Smooth muscle cell (in vitro differentiated cells): ENCODE measurements around the gene AKAP12. TPM values are rescaled to one million over a fixed set of nuclear protein-coding genes. Genes with fewer than 3 reads are reported as not detected.
"Not testable (repeated sequence)": the region's sequence is repeated elsewhere in the genome, so short reads cannot be mapped to it uniquely, and the experiment has no call there.

ENCODE experiments used
- DNase-seq: peaks from one replicate; lab custom pipeline; 2025; ENCODE audit not compliant: unreplicated experiment; lab: John Stamatoyannopoulos, UW
- H2AFZ ChIP-seq: fragments of 200-600 bp; sonication (generic); 2 replicates; pipeline ENCODE4 v1.6.0; 2016; ENCODE audit warnings: antibody characterized with exemption, low read depth, mild to moderate bottlenecking
- H3F3A ChIP-seq: fragments of 200-600 bp; sonication (generic); 2 replicates; pipeline ENCODE4 v1.6.0; 2017; ENCODE audit warnings: antibody characterized with exemption, low read depth
- H3K27ac ChIP-seq: fragments of 200-600 bp; sonication (generic); 2 replicates; pipeline ENCODE4 v1.5.1; 2016; ENCODE audit warnings: low read depth, mild to moderate bottlenecking
- H3K27me3 ChIP-seq: fragments of 200-600 bp; sonication (generic); 2 replicates; pipeline ENCODE4 v1.6.1; 2016; ENCODE audit warnings: low read depth, mild to moderate bottlenecking
- H3K36me3 ChIP-seq: fragments of 200-600 bp; sonication (generic); 2 replicates; pipeline ENCODE4 v1.5.1; 2016; ENCODE audit warnings: low read depth
- H3K4me1 ChIP-seq: fragments of 200-600 bp; sonication (generic); 2 replicates; pipeline ENCODE4 v1.5.1; 2016; ENCODE audit warnings: low read depth
- H3K4me2 ChIP-seq: fragments of 200-600 bp; sonication (generic); 2 replicates; pipeline ENCODE4 v1.6.0; 2016; ENCODE audit warnings: mild to moderate bottlenecking
- H3K4me3 ChIP-seq: fragments of 200-600 bp; sonication (generic); 2 replicates; pipeline ENCODE4 v1.5.1; 2016; ENCODE audit warnings: mild to moderate bottlenecking
- H3K79me2 ChIP-seq: fragments of 200-600 bp; sonication (generic); 2 replicates; pipeline ENCODE4 v1.6.0; 2016; ENCODE audit warnings: low read depth, mild to moderate bottlenecking
- H3K9ac ChIP-seq: fragments of 200-600 bp; sonication (generic); 2 replicates; pipeline ENCODE4 v1.6.0; 2016; ENCODE audit warnings: low read depth
- H3K9me3 ChIP-seq: fragments of 200-600 bp; sonication (generic); replicated peaks from 2 replicates; pipeline ENCODE4 v1.5.1; 2016; ENCODE audit warnings: low read depth
- H4K20me1 ChIP-seq: fragments of 200-600 bp; sonication (generic); 2 replicates; pipeline ENCODE4 v1.6.0; 2016; ENCODE audit warnings: low read depth
- WGBS: methylation state at CpG from one replicate; pipeline ENCODE4 v1.1.7; 2016; ENCODE audit warnings: low lambda C conversion rate; 5-methylcytosine and 5-hydroxymethylcytosine counted together
- polyA plus RNA-seq: library from polyadenylated mRNA; unstranded; fragments of >200 nt; fragmentation: Nextera tagmentation; extraction: Ambion mirVana; gene quantifications from 2 replicates; pipeline ENCODE4 v1.2.1, GENCODE V29; 2016
- total RNA-seq: library from RNA; depleted of rRNA; stranded (reverse); fragments of >200 nt; gene quantifications from 2 replicates; pipeline ENCODE4 v1.2.3, GENCODE V29; 2014
- TF ChIP-seq, protein P1 (sequence below): fragments of 200-600 bp; sonication (generic); IDR thresholded peaks from 2 replicates; pipeline ENCODE4 v1.5.1; 2017; ENCODE audit warnings: borderline replicate concordance, mild to moderate bottlenecking, antibody characterized with exemption; ENCODE audit not compliant: insufficient read depth, poor library complexity, severe bottlenecking

The AKAP12 gene
- total and polyA plus RNA-seq, 2 experiments from 2014 or later, result 10.7 to 13.3 TPM

DNA sequence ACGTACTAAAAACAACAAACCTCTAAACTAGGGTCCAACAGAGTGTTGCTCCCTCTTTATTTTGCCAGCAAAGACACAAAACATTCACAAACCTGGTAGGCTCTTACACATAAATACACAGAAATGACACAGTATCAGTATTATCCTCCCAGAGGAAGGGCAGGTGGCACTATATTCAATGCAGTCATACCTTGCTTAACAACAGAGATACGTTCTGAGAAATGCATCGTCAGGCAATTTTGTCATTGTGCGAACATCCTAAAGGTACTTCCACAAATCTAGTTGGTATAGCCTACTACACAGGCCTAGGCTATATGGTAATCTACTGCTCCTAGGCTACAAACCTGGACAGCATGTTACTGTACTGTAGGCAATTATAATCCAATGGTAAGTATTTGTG, 142.0 kb downstream of the AKAP12 start:
- whole genome bisulfite sequencing, result 96% methylated on average over 4 of the region's 4 CpGs
- TF ChIP-seq, protein P1, sequence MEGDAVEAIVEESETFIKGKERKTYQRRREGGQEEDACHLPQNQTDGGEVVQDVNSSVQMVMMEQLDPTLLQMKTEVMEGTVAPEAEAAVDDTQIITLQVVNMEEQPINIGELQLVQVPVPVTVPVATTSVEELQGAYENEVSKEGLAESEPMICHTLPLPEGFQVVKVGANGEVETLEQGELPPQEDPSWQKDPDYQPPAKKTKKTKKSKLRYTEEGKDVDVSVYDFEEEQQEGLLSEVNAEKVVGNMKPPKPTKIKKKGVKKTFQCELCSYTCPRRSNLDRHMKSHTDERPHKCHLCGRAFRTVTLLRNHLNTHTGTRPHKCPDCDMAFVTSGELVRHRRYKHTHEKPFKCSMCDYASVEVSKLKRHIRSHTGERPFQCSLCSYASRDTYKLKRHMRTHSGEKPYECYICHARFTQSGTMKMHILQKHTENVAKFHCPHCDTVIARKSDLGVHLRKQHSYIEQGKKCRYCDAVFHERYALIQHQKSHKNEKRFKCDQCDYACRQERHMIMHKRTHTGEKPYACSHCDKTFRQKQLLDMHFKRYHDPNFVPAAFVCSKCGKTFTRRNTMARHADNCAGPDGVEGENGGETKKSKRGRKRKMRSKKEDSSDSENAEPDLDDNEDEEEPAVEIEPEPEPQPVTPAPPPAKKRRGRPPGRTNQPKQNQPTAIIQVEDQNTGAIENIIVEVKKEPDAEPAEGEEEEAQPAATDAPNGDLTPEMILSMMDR, result no peak
- H3K79me2 ChIP-seq, result peaks cover 94% of the 10 kb centered on the region

DNA sequence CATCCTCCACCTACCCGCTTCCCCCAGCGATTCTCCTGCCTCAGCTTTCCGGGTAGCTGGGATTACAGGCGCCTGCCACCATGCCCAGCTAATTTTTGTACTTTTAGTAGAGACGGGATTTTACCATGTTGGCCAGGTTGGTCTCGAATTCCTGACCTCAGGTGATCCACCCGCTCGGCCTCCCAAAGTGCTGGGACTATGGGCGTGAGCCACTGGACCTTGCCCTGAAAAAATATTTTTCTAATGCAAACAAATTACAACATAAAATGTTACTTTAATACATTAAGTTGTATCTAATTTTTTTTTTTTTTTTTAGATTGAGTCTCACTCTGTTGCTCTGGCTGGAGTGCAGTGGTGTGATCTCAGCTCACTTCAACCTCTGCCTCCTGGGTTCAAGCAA, 142.9 kb downstream of the AKAP12 start:
- H3K9me3 ChIP-seq, H3K4me2 ChIP-seq, H2AFZ ChIP-seq, H3K4me3 ChIP-seq, H3K4me1 ChIP-seq, H3K36me3 ChIP-seq, H3K27me3 ChIP-seq, H4K20me1 ChIP-seq, H3K9ac ChIP-seq, H3K27ac ChIP-seq, DNase-seq: not testable (repeated sequence)
- Histone ChIP-seq H3K79me2 (peaks cover 94% of the 10 kb centered on the region), H3F3A (peaks cover 10% of the 10 kb centered on the region)
- WGBS, result 97% methylated on average over 9 of the region's 9 CpGs

More for the DNA sequence above, 142.0 kb downstream of the AKAP12 start:
- DNase-seq, result no peak
- H2AFZ ChIP-seq, result no peak overlapping the region
- no peaks in the 10 kb centered on the region for H3K9me3 ChIP-seq
- H3F3A ChIP-seq, result peaks cover 6% of the 10 kb centered on the region
- no peak overlapping the region for H3K4me3 ChIP-seq
- no peak overlapping the region for H3K9ac ChIP-seq
- H4K20me1 ChIP-seq, result no peaks in the 10 kb centered on the region
- no peak overlapping the region for H3K4me2 ChIP-seq
- no peak overlapping the region for H3K27ac ChIP-seq
- H3K4me1 ChIP-seq, result peaks cover 4% of the 10 kb centered on the region
- H3K36me3 ChIP-seq, result peaks cover 5% of the 10 kb centered on the region
- H3K27me3 ChIP-seq, result no peaks in the 10 kb centered on the region

DNA sequence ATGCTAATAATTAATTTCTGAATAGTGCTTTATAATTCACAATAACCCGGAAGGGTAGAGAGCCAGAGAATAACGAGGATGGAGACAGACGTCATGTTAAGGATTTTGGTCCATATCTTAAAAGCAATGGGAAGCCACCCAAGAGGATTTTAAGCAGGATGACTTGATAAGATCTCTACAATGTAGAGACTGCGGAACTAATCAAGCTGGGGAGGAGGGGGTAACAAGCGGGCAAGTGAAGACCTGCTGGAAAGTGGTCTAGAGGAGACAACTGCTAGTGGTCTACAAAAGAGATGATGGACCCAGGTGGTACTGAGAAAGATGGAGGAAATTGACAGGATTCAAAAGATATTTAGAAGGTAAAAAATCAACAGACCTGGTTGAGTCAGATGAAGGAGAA, 144.4 kb downstream of the AKAP12 start:
- Histone ChIP-seq H3K9me3 (no peaks in the 10 kb centered on the region), H2AFZ (no peak overlapping the region), H3K4me2 (no peak overlapping the region), H4K20me1 (no peaks in the 10 kb centered on the region), H3K4me3 (no peak overlapping the region), H3K9ac (no peak overlapping the region), H3F3A (peaks cover 20% of the 10 kb centered on the region), H3K27me3 (no peaks in the 10 kb centered on the region), H3K27ac (no peak overlapping the region), H3K79me2 (peaks cover 91% of the 10 kb centered on the region), H3K36me3 (peaks cover 5% of the 10 kb centered on the region), H3K4me1 (peaks cover 12% of the 10 kb centered on the region)
- 85% methylated on average over 5 of the region's 5 CpGs for WGBS
- DNase-seq, result no peak
- TF ChIP-seq, protein P1, result no peak

DNA sequence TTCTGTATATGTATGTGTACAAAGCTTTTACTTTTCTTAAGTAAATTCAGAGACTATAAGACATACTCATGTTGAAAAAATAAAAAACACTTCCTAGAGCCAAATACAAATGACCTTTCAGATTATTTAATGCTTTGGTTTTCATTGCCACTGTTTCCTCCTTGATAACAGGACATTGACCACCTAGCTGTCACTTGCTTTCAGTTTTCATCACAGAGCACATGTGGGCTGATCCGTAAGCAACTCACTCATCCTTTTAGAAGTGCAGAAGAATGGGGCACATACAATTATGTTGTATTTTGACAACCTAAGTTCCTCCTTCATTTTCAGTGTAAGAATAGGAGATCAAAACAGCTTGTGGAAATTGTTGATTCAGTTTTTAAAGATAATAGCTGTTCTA, 145.4 kb downstream of the AKAP12 start:
- H4K20me1 ChIP-seq, result no peaks in the 10 kb centered on the region
- no peaks in the 10 kb centered on the region for H3K27me3 ChIP-seq
- no peak for DNase-seq
- no peak overlapping the region for H3K27ac ChIP-seq
- 93% methylated on average over 1 of the region's 1 CpG for WGBS
- H3F3A ChIP-seq, result peaks cover 23% of the 10 kb centered on the region
- peaks cover 81% of the 10 kb centered on the region for H3K79me2 ChIP-seq
- TF ChIP-seq, protein P1, result no peak
- H3K4me2 ChIP-seq, result no peak overlapping the region
- H3K4me1 ChIP-seq, result peaks cover 10% of the 10 kb centered on the region
- H2AFZ ChIP-seq, result no peak overlapping the region
- H3K9ac ChIP-seq, result no peak overlapping the region
- peaks cover 5% of the 10 kb centered on the region for H3K36me3 ChIP-seq
- H3K9me3 ChIP-seq, result no peaks in the 10 kb centered on the region
- H3K4me3 ChIP-seq, result no peak overlapping the region
